IMR-90 (cell line): Measurements from ENCODE around the gene TMEM181. TPM values are rescaled to one million over a fixed set of nuclear protein-coding genes. Genes with fewer than 3 reads are reported as not detected.

ENCODE experiments used
- ATAC-seq: fragments of 200-7000 bp; cut with Tn5 transposase; 2 replicates; pipeline ENCODE4 v1.9.1; 2020; ENCODE audit warnings: low read depth, mild to moderate bottlenecking, moderate library complexity
- BruUV-seq: library from RNA; stranded (reverse); fragments of 400-500 nt; replicated peaks from 2 replicates; lab custom pipeline; 2021; lab: Mats Ljungman, UMichigan
- CTCF ChIA-PET: fragments of 300-600 bp; formaldehyde crosslinking; extraction: SDS; loops from one replicate; lab custom pipeline; 2021; ENCODE audit warnings: antibody characterized with exemption; lab: Yijun Ruan, JAX
- POLR2A ChIA-PET: fragments of 300-600 bp; sonication (Branson Sonifier 250); formaldehyde crosslinking; loops from one replicate; lab custom pipeline; 2022; ENCODE audit warnings: antibody characterized with exemption; ENCODE audit not compliant: unreplicated experiment; lab: Charles Lee
- DNase-seq: peaks from one replicate; pipeline ENCODE4 v3.0.0; 2013
- H2AFZ ChIP-seq: replicated peaks from 2 replicates; pipeline ENCODE3; 2013; ENCODE audit warnings: low read length, mild to moderate bottlenecking; ENCODE audit not compliant: poor library complexity
- H2AK5ac ChIP-seq: 2 replicates; pipeline ENCODE4 v1.6.1; 2013; ENCODE audit warnings: low read depth, low read length, inconsistent platforms
- H2AK9ac ChIP-seq: replicated peaks from 2 replicates; pipeline ENCODE3; 2013; ENCODE audit warnings: mild to moderate bottlenecking, low read depth, low read length, moderate library complexity; ENCODE audit not compliant: poor library complexity
- H2BK120ac ChIP-seq: 2 replicates; pipeline ENCODE4 v1.6.1; 2013; ENCODE audit warnings: low read depth, low read length, inconsistent platforms
- H2BK15ac ChIP-seq: 3 replicates; pipeline ENCODE4 v1.6.1; 2013; ENCODE audit warnings: low read depth, low read length, inconsistent platforms
- H2BK20ac ChIP-seq: 2 replicates; pipeline ENCODE4 v1.6.1; 2013; ENCODE audit warnings: low read depth, mild to moderate bottlenecking, inconsistent platforms, low read length, moderate library complexity
- H2BK5ac ChIP-seq: 2 replicates; pipeline ENCODE4 v1.6.1; 2013; ENCODE audit warnings: mild to moderate bottlenecking, low read depth, low read length, inconsistent platforms; ENCODE audit not compliant: poor library complexity, severe bottlenecking
- H3K14ac ChIP-seq: replicated peaks from 2 replicates; pipeline ENCODE4 v1.6.1; 2013; ENCODE audit warnings: low read depth, low read length, inconsistent platforms
- H3K18ac ChIP-seq: 2 replicates; pipeline ENCODE4 v1.6.1; 2013; ENCODE audit warnings: low read depth, low read length, control low read depth
- H3K23ac ChIP-seq: 2 replicates; pipeline ENCODE4 v1.6.1; 2013; ENCODE audit warnings: low read depth, low read length, inconsistent platforms
- H3K27ac ChIP-seq: 2 replicates; pipeline ENCODE4 v1.5.1; 2013; ENCODE audit warnings: mild to moderate bottlenecking, control low read depth, low read length; ENCODE audit not compliant: insufficient read depth
- H3K27me3 ChIP-seq: 2 replicates; pipeline ENCODE4 v1.6.1; 2013; ENCODE audit warnings: low read length; ENCODE audit not compliant: control insufficient read depth, insufficient read depth
- H3K36me3 ChIP-seq: 2 replicates; pipeline ENCODE4 v1.6.1; 2013; ENCODE audit warnings: low read length, mixed read lengths; ENCODE audit not compliant: control insufficient read depth, insufficient read depth
- H3K4ac ChIP-seq: 2 replicates; pipeline ENCODE4 v1.6.1; 2013; ENCODE audit warnings: low read depth, low read length, inconsistent platforms
- H3K4me1 ChIP-seq: 2 replicates; pipeline ENCODE4 v1.6.1; 2013; ENCODE audit warnings: low read length, mixed read lengths; ENCODE audit not compliant: control insufficient read depth, insufficient read depth
- H3K4me2 ChIP-seq: 2 replicates; pipeline ENCODE4 v1.6.1; 2013; ENCODE audit warnings: low read depth, mild to moderate bottlenecking, control low read depth, low read length, moderate library complexity
- H3K4me3 ChIP-seq: 2 replicates; pipeline ENCODE4 v1.5.1; 2013; ENCODE audit warnings: low read depth, mild to moderate bottlenecking, control low read depth, low read length, moderate library complexity; ENCODE audit not compliant: insufficient read depth
- H3K56ac ChIP-seq: 2 replicates; pipeline ENCODE4 v1.6.1; 2013; ENCODE audit warnings: low read length, inconsistent platforms; ENCODE audit not compliant: insufficient read depth; ENCODE audit errors: extremely low read depth
- H3K79me1 ChIP-seq, 2 experiments: 2 replicates each; pipeline ENCODE4 v1.6.1; 2013; ENCODE audit warnings: low read length in 2 of 2, inconsistent platforms in 1 of 2, low read depth in 1 of 2
- H3K9ac ChIP-seq: 2 replicates; pipeline ENCODE4 v1.6.1; 2013; ENCODE audit warnings: low read depth, low read length, control low read depth
- H3K9me1 ChIP-seq: 2 replicates; pipeline ENCODE4 v1.6.1; 2013; ENCODE audit warnings: low read length, inconsistent platforms; ENCODE audit not compliant: insufficient read depth
- H3K9me3 ChIP-seq: 2 replicates; pipeline ENCODE4 v1.6.1; 2013; ENCODE audit warnings: low read length; ENCODE audit not compliant: control insufficient read depth, insufficient read depth
- H4K20me1 ChIP-seq: 2 replicates; pipeline ENCODE4 v1.6.1; 2013; ENCODE audit warnings: low read length, inconsistent platforms; ENCODE audit not compliant: insufficient read depth
- H4K5ac ChIP-seq: 2 replicates; pipeline ENCODE4 v1.6.1; 2013; ENCODE audit warnings: mild to moderate bottlenecking, low read depth, low read length, control low read depth
- H4K8ac ChIP-seq, 2 experiments: 2 replicates each; pipeline ENCODE4 v1.6.1; 2013; ENCODE audit warnings: low read depth in 2 of 2, low read length in 2 of 2, control low read depth in 1 of 2, inconsistent platforms in 1 of 2
- H4K91ac ChIP-seq: 2 replicates; pipeline ENCODE4 v1.6.1; 2013; ENCODE audit warnings: low read depth, low read length, inconsistent platforms; ENCODE audit not compliant: insufficient read depth
- BHLHE40 ChIP-seq: fragments of 150-350 bp; IDR thresholded peaks from 2 replicates; pipeline ENCODE4 v1.6.1; 2016; ENCODE audit warnings: mild to moderate bottlenecking, low read depth, low read length
- CEBPB ChIP-seq: IDR thresholded peaks from 2 replicates; pipeline ENCODE4 v1.6.1; 2012; ENCODE audit warnings: low read depth, low read length, improper control_type of control experiment
- CHD1 ChIP-seq: IDR thresholded peaks from 2 replicates; pipeline ENCODE4 v1.6.1; 2012; ENCODE audit warnings: low read depth, low read length, improper control_type of control experiment
- CTCF ChIP-seq: conservative IDR thresholded peaks from 2 replicates; pipeline ENCODE4 v1.5.1; 2012; ENCODE audit warnings: mild to moderate bottlenecking, low read depth, low read length, improper control_type of control experiment
- ELK1 ChIP-seq: fragments of 150-350 bp; IDR thresholded peaks from 2 replicates; pipeline ENCODE4 v1.6.1; 2016; ENCODE audit warnings: low read depth, mild to moderate bottlenecking, low read length, moderate library complexity, borderline replicate concordance
- FOS ChIP-seq: fragments of 150-350 bp; IDR thresholded peaks from 2 replicates; pipeline ENCODE4 v1.6.1; 2016; ENCODE audit warnings: low read depth, low read length
- MAFK ChIP-seq: IDR thresholded peaks from 2 replicates; pipeline ENCODE4 v1.6.1; 2012; ENCODE audit warnings: low read depth, low read length, improper control_type of control experiment
- MAZ ChIP-seq: IDR thresholded peaks from 2 replicates; pipeline ENCODE4 v1.6.1; 2012; ENCODE audit warnings: low read depth, mild to moderate bottlenecking, low read length, improper control_type of control experiment, moderate library complexity, borderline replicate concordance
- MXI1 ChIP-seq: IDR thresholded peaks from 2 replicates; pipeline ENCODE4 v1.6.1; 2012; ENCODE audit warnings: low read depth, mild to moderate bottlenecking, low read length, moderate library complexity, borderline replicate concordance
- NFE2L2 ChIP-seq: fragments of 150-350 bp; IDR thresholded peaks from 2 replicates; pipeline ENCODE4 v1.6.1; 2016; ENCODE audit warnings: low read depth, mild to moderate bottlenecking, low read length
- POLR2A ChIP-seq: IDR thresholded peaks from 2 replicates; pipeline ENCODE4 v1.6.1; 2012; ENCODE audit warnings: mild to moderate bottlenecking, low read depth, low read length
- RAD21 ChIP-seq: IDR thresholded peaks from 2 replicates; pipeline ENCODE4 v1.6.1; 2012; ENCODE audit warnings: low read length, improper control_type of control experiment
- RCOR1 ChIP-seq: IDR thresholded peaks from 2 replicates; pipeline ENCODE4 v1.6.1; 2012; ENCODE audit warnings: mild to moderate bottlenecking, low read length, improper control_type of control experiment; ENCODE audit not compliant: insufficient replicate concordance
- RFX5 ChIP-seq: IDR thresholded peaks from 2 replicates; pipeline ENCODE4 v1.8.0; 2012; ENCODE audit warnings: low read depth, mild to moderate bottlenecking, low read length, moderate library complexity
- SMC3 ChIP-seq: fragments of 150-350 bp; IDR thresholded peaks from 2 replicates; pipeline ENCODE4 v1.6.1; 2016; ENCODE audit warnings: low read depth, mild to moderate bottlenecking, antibody characterized with exemption, low read length, moderate library complexity
- USF2 ChIP-seq: fragments of 150-350 bp; IDR thresholded peaks from 2 replicates; pipeline ENCODE4 v1.6.1; 2017; ENCODE audit warnings: mild to moderate bottlenecking, antibody characterized with exemption, low read length, low read depth
- WGBS, 2 experiments: methylation state at CpG; one replicate each; pipeline versions ENCODE4 v1.1.5 to v1.1.7; 2013; ENCODE audit warnings: missing lambda C conversion rate in 2 of 2; ENCODE audit not compliant: insufficient read length in 1 of 2; ENCODE audit errors: extremely low coverage in 2 of 2; 5-methylcytosine and 5-hydroxymethylcytosine counted together
- dilution Hi-C: fragments of 300-500 bp; cut with HindIII; formaldehyde crosslinking; loops from one replicate; pipeline ENCODE4 v1.14.3; 2018; ENCODE audit warnings: low sequenced_read_pairs; ENCODE audit not compliant: unreplicated experiment
- in situ Hi-C: fragments of 300-500 bp; cut with MboI; formaldehyde crosslinking; loops from 3 replicates; pipeline ENCODE4 v1.14.3; 2019; ENCODE audit warnings: low sequenced_read_pairs, inconsistent platforms, mixed read lengths
- intact Hi-C: fragments of 100-400 bp; cut with micrococcal nuclease; formaldehyde crosslinking; loops from 2 replicates; pipeline ENCODE4 v1.10.0; 2022
- polyA plus RNA-seq, 3 experiments: library from polyadenylated mRNA; depleted of rRNA; stranded (reverse); fragments of >200 nt; gene quantifications; 2 replicates each; pipeline ENCODE4 v1.2.3, GENCODE V29; 2012; ENCODE audit warnings: low replicate concordance in 1 of 3
- total RNA-seq: library from RNA; depleted of rRNA; stranded (reverse); fragments of >200 nt; gene quantifications from 2 replicates; pipeline ENCODE4 v1.2.3, GENCODE V29; 2012

The TMEM181 gene
- total and polyA plus RNA-seq, 2 of the 4 experiments (the other 2 are of a cell fraction), result 22.8 to 27.8 TPM

- H3K14ac ChIP-seq, result no peak overlapping the region
- BruUV-seq, result no TSS peak
- no peak overlapping the region for H4K8ac ChIP-seq
- in situ Hi-C loops (no loop called here), intact Hi-C loops (no loop called here), dilution Hi-C loops (no loop called here)
- TF ChIP-seq ELK1 (no peak), CHD1 (no peak), MAFK (no peak), RAD21 (no peak), RCOR1 (no peak), BHLHE40 (no peak), CEBPB (no peak), MXI1 (no peak), FOS (no peak), CTCF (no peak), SMC3 (no peak), RFX5 (no peak), MAZ (no peak), NFE2L2 (no peak), USF2 (no peak), POLR2A (no peak)
- H3K4me1 ChIP-seq, result no peaks in the 10 kb centered on the region
- no peak overlapping the region for H3K18ac ChIP-seq
- H3K9me3 ChIP-seq, result no peaks in the 10 kb centered on the region
- H3K23ac ChIP-seq, result no peak overlapping the region
- H3K9ac ChIP-seq, result no peak overlapping the region
- no peaks in the 10 kb centered on the region for H3K27me3 ChIP-seq
- ChIA-PET POLR2A (no interaction called here), CTCF (no interaction called here)
- no peak overlapping the region for H4K5ac ChIP-seq
- no peak overlapping the region for H2AK5ac ChIP-seq
- H2AFZ ChIP-seq, result no peak overlapping the region
- DNase-seq, result no peak
- no peak overlapping the region for H2AK9ac ChIP-seq
- WGBS, 2 experiments, result no CpG with 5 or more reads among the region's 11 CpGs
- H2BK15ac ChIP-seq, result no peak overlapping the region
- H3K4ac ChIP-seq, result no peak overlapping the region
- no peak overlapping the region for H4K91ac ChIP-seq
- no peak overlapping the region for H3K27ac ChIP-seq
- no peak overlapping the region for H3K4me3 ChIP-seq
- H3K9me1 ChIP-seq, result no peaks in the 10 kb centered on the region
- no peak overlapping the region for H3K4me2 ChIP-seq
- no peaks in the 10 kb centered on the region for H3K79me1 ChIP-seq
- H2BK5ac ChIP-seq, result no peak overlapping the region
- H3K56ac ChIP-seq, result no peak overlapping the region
- H2BK120ac ChIP-seq, result no peak overlapping the region
- no peaks in the 10 kb centered on the region for H4K20me1 ChIP-seq
- H2BK20ac ChIP-seq, result no peak overlapping the region
- ATAC-seq, result no peak
- H3K36me3 ChIP-seq, result no peaks in the 10 kb centered on the region
Observed at GRCh38 chr6:158677906-158678578, 118.2 kb downstream of the TMEM181 start.
